ENCODE measurements around the gene CSNK1D. TPM values are rescaled to one million over a fixed set of nuclear protein-coding genes. Genes with fewer than 3 reads are reported as not detected.

CSNK1D gene
- total RNA-seq, 4 donors from 2014 or later = 148 to 232 (median 215) TPM

DNA sequence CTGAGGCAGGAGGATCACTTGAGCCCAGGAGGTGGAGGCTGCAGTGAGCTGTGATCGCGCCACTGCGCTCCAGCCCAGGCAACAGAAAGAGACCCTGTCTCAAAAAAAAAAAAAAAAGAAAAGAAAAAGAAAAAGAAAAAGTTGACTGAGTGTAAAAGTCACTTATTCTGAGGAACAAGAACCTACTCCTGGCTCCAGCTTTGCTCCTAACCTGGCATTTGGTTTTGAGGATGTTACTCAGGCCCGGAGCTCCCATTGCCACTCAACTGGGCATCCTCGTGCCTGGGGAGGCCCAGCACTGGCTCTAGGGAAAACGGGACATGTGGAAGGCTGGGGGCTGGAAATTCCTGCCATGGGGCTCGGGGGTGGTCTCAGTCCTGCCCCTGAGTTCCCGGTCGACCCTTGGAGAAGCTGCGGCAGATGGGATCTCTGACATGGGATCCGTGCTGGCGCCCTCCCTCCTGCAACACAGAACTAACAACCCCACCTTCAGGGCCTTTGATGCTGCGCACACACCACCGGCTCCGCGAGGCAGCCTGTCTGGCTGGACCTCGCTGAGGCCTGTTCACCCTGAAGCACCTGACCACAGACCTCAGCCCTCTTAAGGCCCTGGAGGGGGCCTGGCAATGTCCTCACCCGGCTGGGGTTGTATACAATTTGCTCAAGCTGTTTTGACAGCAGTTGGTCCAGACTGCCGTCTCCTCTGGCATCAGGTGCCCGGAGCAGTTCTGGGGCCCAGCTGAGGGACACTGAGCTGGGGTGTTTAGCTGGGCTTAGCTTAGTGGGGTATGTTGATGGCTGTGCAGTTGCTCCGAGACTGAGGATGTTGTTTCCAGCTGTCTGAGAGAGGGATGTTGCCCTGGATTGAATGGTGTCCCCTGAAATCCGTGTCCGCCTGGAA is 31.6 kb upstream of the CSNK1D start:
- Histone ChIP-seq H3K4me3 (no peak overlapping the region), H3K27me3 (no peaks in the 10 kb centered on the region), H3K27ac (peak overlapping the region in 2 of 4 donors; percentile 1 to 14), H3K4me1 (peaks cover 0 to 32% (median 27%) of the 10 kb centered on the region in 4 donors), H3K9me3 (no peaks in the 10 kb centered on the region), H3K36me3 (no peaks in the 10 kb centered on the region)
- no peak for DNase-seq
- TF ChIP-seq CTCF (IDR thresholded peaks at IDR 0.05) = no peak
- no peak for TF ChIP-seq POLR2A (IDR thresholded peaks at IDR 0.05)

DNA sequence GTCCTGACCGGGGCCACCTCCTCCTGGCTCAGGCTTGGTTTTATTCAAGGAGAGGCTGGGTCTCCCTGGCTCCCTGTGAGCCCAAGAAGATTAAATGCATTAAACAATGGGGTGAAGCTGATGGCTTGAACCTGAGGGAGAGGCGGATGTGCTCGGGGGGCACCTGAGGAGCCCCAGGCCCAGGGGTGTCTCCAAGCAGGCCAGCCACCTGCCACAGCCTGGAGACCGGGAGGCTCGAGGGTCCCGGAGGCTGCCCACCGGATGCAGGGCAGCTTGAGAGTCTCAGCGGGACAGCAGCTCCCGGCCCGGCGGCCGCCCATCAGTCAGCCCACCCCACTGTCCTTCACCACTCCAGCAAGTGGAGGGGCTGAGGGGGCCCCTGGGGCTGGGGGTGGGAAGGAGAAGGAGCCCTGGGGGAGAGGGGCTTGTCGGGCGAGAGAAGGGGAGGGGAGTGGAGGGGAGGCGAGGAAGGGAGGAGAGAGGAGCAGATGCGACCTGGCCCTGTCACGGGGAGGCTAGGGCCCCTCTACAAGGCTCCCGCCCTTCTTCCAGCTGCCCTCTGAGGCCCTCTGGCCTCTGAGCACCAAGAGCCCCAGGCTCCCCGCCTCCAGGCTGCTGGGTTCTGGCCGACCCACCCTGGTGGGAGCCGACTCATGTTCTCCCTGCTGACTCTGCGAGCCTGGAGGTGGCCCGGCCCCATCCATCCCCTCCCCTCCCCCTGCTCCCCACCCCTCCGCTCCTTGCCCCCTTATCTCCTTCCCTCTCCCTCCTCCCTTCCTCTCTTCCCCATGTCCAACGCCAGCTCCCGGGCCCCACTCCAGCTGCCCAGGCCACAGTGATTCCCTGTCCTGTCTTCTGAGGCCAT is 30.7 kb upstream of the CSNK1D start:
- Histone ChIP-seq H3K9me3 (no peaks in the 10 kb centered on the region), H3K27me3 (no peaks in the 10 kb centered on the region), H3K36me3 (no peaks in the 10 kb centered on the region), H3K27ac (peak overlapping the region in 2 of 4 donors; percentile 73 to 75), H3K4me1 (peaks cover 0 to 32% (median 24%) of the 10 kb centered on the region in 4 donors), H3K4me3 (no peak overlapping the region)
- no peak for DNase-seq
- TF ChIP-seq CTCF (IDR thresholded peaks at IDR 0.05) (no peak), POLR2A (IDR thresholded peaks at IDR 0.05) (no peak)

GRCh38 chr17:82302991-82303943 is 29.8 kb upstream of the CSNK1D start:
- peak in 1 of 3 donors; percentile 45 for DNase-seq
- no peaks in the 10 kb centered on the region for H3K36me3 ChIP-seq

GRCh38 chr17:82302568-82302963 is 29.1 kb upstream of the CSNK1D start:
- H3K4me1 ChIP-seq = peaks cover 3 to 43% (median 32%) of the 10 kb centered on the region in 4 donors

More at GRCh38 chr17:82302991-82303943, 29.8 kb upstream of the CSNK1D start:
- Histone ChIP-seq H3K27ac (peak overlapping the region in 3 of 4 donors; percentile 46 to 75 (median 73)), H3K4me1 (peaks cover 2 to 41% (median 29%) of the 10 kb centered on the region in 4 donors), H3K4me3 (peak overlapping the region in 2 of 4 donors; percentile 11 to 13), H3K27me3 (no peaks in the 10 kb centered on the region), H3K9me3 (no peaks in the 10 kb centered on the region)
- TF ChIP-seq CTCF (IDR thresholded peaks at IDR 0.05) (no peak), POLR2A (IDR thresholded peaks at IDR 0.05) (no peak)

More at GRCh38 chr17:82302568-82302963, 29.1 kb upstream of the CSNK1D start:
- H3K27me3 ChIP-seq = no peaks in the 10 kb centered on the region
- H3K4me3 ChIP-seq = peak overlapping the region in 2 of 4 donors; percentile 13 to 16
- H3K9me3 ChIP-seq = no peaks in the 10 kb centered on the region
- DNase-seq = no peak
- TF ChIP-seq POLR2A (IDR thresholded peaks at IDR 0.05) (no peak), CTCF (IDR thresholded peaks at IDR 0.05) (no peak)
- no peaks in the 10 kb centered on the region for H3K36me3 ChIP-seq
- peak overlapping the region in 3 of 4 donors; percentile 46 to 75 (median 73) for H3K27ac ChIP-seq
